ENCODE data around the gene KATNB1. TPM values are rescaled to one million over a fixed set of nuclear protein-coding genes. Genes with fewer than 3 reads are reported as not detected.
A peak's percentile ranks its signal among the peaks of the same experiment; 100 is the strongest.

The KATNB1 gene
- total and polyA plus RNA-seq, 2 of the 8 experiments (the other 6 are each of a cell fraction or from before 2014, with no cell fraction given): 50.2 to 60.4 TPM

GRCh38 chr16:57694725-57695679 is 40.6 kb upstream of the KATNB1 start, which contains the start of gene DRC7 (continued):
- TF ChIP-seq SIX5 (IDR thresholded peaks at IDR 0.05; ENCODE audit: low read depth, low read length): peak; percentile 76

All from H1 (cell line).